Amniotic stem cell (primary cell): Measurements from ENCODE around the gene RAVER1.
"Not testable (repeated sequence)": the region's sequence is repeated elsewhere in the genome, so short reads cannot be mapped to it uniquely, and the experiment has no call there.

Source experiments
- DNase-seq: peaks from one replicate; lab custom pipeline; 2025; lab: John Stamatoyannopoulos, UW

RAVER1 gene

GRCh38 chr19:10290357-10290875, 42.9 kb downstream of the RAVER1 start:
- DNase-seq: no peak

DNA sequence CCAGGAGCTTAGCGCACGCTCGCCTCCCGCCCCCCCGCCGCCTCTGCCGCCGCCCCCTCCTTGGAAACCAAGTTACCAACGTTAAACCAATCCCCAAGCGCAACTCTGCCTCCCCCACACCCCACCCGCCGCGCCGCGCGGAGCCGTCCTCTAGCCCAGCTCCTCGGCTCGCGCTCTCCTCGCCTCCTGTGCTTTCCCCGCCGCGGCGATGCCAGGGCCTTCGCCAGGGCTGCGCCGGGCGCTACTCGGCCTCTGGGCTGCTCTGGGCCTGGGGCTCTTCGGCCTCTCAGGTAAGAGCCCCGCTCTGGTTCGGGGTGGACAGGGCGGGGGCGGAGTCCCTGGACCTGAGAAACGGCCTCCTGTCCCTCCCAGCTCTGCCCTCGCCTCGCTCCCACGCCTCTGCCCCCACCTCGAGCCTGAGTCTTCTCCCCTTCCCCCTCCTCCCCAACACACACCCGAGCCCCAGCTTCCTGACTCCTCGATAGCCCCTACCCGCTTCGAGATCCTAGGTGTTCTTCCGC, 43.4 kb downstream of the RAVER1 start, which contains the start of gene ICAM5:
Gene ICAM5, plus strand, starts transcription at position 117 of the 521 bp plus-strand sequence. Its CDS starts 92 bp downstream, at position 209.
- no peak for DNase-seq

- DNase-seq: no peak
These were observed 44.0 kb downstream of the RAVER1 start for GRCh38 chr19:10289167-10289835.

- DNase-seq: no peak
These were observed 44.6 kb downstream of the RAVER1 start for GRCh38 chr19:10288662-10289166.

- DNase-seq: no peak
These were observed 46.3 kb downstream of the RAVER1 start, which contains the start of gene ICAM4 for GRCh38 chr19:10286803-10287737. Gene ICAM4, plus strand, starts transcription at chr19:10286955. Its CDS starts 58 bp downstream, at chr19:10287013.

GRCh38 chr19:10285393-10285792, 47.9 kb downstream of the RAVER1 start:
- no peak for DNase-seq

DNA sequence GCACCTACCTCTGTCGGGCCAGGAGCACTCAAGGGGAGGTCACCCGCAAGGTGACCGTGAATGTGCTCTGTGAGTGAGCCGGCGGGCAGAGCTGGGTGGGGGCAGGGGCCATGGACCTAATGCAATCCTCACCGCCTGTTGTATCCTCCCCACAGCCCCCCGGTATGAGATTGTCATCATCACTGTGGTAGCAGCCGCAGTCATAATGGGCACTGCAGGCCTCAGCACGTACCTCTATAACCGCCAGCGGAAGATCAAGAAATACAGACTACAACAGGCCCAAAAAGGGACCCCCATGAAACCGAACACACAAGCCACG, 48.4 kb downstream of the RAVER1 start:
- DNase-seq: no peak

DNA sequence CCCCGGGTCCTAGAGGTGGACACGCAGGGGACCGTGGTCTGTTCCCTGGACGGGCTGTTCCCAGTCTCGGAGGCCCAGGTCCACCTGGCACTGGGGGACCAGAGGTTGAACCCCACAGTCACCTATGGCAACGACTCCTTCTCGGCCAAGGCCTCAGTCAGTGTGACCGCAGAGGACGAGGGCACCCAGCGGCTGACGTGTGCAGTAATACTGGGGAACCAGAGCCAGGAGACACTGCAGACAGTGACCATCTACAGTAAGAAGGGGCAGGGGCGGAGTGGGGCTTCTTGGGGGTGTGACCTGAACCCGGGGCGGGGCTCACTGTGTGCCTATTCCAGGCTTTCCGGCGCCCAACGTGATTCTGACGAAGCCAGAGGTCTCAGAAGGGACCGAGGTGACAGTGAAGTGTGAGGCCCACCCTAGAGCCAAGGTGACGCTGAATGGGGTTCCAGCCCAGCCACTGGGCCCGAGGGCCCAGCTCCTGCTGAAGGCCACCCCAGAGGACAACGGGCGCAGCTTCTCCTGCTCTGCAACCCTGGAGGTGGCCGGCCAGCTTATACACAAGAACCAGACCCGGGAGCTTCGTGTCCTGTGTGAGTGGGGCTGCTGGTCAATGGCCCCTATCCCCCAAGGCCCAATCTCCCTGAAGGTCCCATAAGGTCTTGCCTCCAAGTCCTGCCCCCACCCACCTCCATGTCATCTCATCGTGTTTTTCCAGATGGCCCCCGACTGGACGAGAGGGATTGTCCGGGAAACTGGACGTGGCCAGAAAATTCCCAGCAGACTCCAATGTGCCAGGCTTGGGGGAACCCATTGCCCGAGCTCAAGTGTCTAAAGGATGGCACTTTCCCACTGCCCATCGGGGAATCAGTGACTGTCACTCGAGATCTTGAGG, 49.0 kb downstream of the RAVER1 start:
- no peak for DNase-seq

DNA sequence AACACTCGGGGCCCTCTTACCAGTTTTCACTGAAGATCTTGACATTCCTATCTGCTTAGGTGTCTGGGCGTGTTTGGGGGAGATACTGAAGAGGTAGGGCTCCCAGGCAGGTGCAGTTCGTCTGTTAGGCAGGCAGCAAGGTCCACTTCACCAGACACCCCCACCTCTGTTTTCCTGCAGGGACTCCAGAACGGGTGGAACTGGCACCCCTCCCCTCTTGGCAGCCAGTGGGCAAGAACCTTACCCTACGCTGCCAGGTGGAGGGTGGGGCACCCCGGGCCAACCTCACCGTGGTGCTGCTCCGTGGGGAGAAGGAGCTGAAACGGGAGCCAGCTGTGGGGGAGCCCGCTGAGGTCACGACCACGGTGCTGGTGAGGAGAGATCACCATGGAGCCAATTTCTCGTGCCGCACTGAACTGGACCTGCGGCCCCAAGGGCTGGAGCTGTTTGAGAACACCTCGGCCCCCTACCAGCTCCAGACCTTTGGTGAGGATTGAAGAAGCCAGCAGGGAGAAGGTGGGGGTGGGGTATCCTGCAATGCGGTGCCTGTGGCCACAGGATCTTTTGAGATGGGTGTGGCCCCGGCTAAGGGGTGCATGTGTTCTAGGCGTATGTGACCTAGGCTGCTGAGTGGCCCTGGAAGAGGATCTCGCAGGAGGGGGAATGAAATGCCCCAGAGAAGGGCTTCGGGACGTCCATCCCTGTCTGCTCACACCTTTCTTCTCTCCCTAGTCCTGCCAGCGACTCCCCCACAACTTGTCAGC, 49.8 kb downstream of the RAVER1 start:
- DNase-seq: no peak

DNA sequence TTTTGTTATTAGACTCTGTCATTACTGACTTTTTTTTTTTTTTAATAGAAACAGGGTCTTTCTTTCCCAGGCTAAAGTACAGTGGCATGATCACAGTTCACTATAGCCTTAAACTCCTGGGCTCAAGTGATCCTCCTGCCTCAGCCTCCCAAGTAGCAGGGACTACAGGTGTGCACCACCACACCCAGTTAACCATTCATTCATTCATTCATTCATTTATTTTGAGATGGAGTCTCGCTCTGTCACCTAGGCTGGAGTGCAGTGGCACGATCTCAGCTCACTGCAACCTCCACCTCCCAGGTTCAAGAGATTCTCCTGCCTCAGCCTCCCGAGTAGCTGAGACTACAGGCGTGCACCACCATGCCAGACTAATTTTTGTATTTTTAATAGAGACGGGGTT, 51.3 kb downstream of the RAVER1 start:
- not testable (repeated sequence) for DNase-seq

GRCh38 chr19:10279737-10280442, 53.4 kb downstream of the RAVER1 start:
- DNase-seq: no peak

DNA sequence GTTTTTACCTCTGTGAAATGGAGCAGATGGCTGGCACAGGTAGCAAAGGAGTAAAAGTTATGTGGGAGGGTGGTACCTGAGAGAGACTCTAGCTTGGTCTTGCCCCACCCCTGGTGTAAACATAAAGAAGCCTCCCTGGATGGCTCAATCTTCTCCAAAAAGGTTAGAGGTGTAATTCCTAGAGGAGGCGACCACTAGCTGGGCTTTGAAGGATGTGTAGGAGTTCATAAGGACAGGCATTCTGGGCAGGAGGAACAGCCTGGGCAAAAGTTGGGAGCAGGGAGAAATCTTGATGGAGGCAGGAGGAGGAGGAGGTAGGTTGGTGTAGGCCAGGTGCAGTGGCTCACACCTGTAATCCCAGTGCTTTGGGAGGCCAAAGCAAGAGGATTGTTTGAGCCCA, 54.4 kb downstream of the RAVER1 start:
- DNase-seq: no peak

GRCh38 chr19:10277795-10278589, 55.3 kb downstream of the RAVER1 start:
- no peak for DNase-seq

DNA sequence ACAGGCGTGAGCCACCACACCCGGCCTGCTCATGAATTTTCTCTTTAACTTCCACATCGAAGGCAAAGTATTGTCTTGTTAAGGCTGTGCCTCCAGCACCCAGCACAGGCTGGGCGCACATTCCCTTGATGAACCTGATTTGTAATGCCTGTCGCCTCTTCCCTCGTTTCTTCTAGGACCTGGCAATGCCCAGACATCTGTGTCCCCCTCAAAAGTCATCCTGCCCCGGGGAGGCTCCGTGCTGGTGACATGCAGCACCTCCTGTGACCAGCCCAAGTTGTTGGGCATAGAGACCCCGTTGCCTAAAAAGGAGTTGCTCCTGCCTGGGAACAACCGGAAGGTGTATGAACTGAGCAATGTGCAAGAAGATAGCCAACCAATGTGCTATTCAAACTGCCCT, 58.7 kb downstream of the RAVER1 start:
- no peak for DNase-seq

DNA sequence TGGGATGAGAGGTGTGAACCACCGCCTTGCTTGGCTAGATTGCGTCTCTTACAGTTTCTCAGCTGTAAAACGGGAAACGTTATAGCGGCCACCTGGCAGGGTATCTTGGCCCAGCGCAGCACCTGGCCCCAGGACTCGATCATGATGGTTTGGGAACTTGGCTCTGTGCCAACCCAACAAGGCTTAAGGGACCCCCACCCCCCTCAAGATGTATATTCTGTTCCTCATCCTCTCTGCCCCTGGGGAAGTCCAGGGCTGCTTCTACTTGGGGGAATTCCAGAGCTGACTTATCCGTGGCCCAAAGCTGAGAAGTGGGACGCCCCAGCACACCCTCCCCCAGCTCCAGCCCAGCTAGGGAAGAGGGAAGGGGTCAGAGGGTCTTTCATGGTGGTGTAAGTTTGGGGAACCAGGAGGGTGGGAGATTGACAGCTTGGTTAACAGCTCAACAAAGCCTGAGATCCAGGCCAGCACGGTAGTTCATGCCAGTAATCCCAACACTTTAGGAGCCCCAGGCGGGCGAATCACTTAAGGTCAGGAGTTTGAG, 61.7 kb downstream of the RAVER1 start:
- DNase-seq: no peak

GRCh38 chr19:10270616-10271394, 62.5 kb downstream of the RAVER1 start, which contains the start of gene ICAM1:
Gene ICAM1, plus strand, starts transcription at chr19:10271120. Its CDS starts 40 bp downstream, at chr19:10271160.
- no peak for DNase-seq

- DNase-seq: no peak
These were observed 63.1 kb downstream of the RAVER1 start for GRCh38 chr19:10270180-10270615.
